GM23248 (cell line): ENCODE data around the gene NGEF. TPM values are rescaled to one million over a fixed set of nuclear protein-coding genes. Genes with fewer than 3 reads are reported as not detected.

ENCODE experiments used
- DNase-seq: peaks from one replicate; pipeline ENCODE4 v3.0.0-alpha.2; 2015
- H2AFZ ChIP-seq: fragments of 200-600 bp; sonication (generic); 2 replicates; pipeline ENCODE4 v1.6.1; 2016; ENCODE audit warnings: antibody characterized with exemption
- H3F3A ChIP-seq: fragments of 200-600 bp; sonication (generic); 2 replicates; pipeline ENCODE4 v1.6.1; 2016; ENCODE audit warnings: mild to moderate bottlenecking, antibody characterized with exemption, mixed run types; ENCODE audit not compliant: insufficient read depth
- H3K27ac ChIP-seq: fragments of 200-600 bp; sonication (generic); 2 replicates; pipeline ENCODE4 v1.5.1; 2016; ENCODE audit warnings: mild to moderate bottlenecking
- H3K27me3 ChIP-seq: fragments of 200-600 bp; sonication (generic); replicated peaks from 2 replicates; pipeline ENCODE4 v1.6.1; 2016; ENCODE audit warnings: mild to moderate bottlenecking; ENCODE audit not compliant: insufficient read depth
- H3K36me3 ChIP-seq: fragments of 200-600 bp; sonication (generic); 2 replicates; pipeline ENCODE4 v1.6.1; 2016; ENCODE audit warnings: low read depth, mild to moderate bottlenecking
- H3K4me1 ChIP-seq: fragments of 200-600 bp; sonication (generic); 2 replicates; pipeline ENCODE4 v1.6.1; 2016; ENCODE audit warnings: mild to moderate bottlenecking; ENCODE audit not compliant: insufficient read depth
- H3K4me2 ChIP-seq: fragments of 200-600 bp; sonication (generic); one replicate; pipeline ENCODE4 v1.6.1; 2016; ENCODE audit warnings: mild to moderate bottlenecking; ENCODE audit not compliant: unreplicated experiment
- H3K4me3 ChIP-seq: fragments of 200-600 bp; sonication (generic); 2 replicates; pipeline ENCODE4 v1.5.1; 2016; ENCODE audit warnings: mild to moderate bottlenecking
- H3K79me2 ChIP-seq: fragments of 200-600 bp; sonication (generic); 2 replicates; pipeline ENCODE4 v1.6.1; 2016; ENCODE audit warnings: mild to moderate bottlenecking; ENCODE audit not compliant: insufficient read depth
- H3K9ac ChIP-seq: fragments of 200-600 bp; sonication (generic); 2 replicates; pipeline ENCODE4 v1.6.1; 2016; ENCODE audit warnings: mild to moderate bottlenecking
- H3K9me2 ChIP-seq: fragments of 200-600 bp; sonication (generic); 2 replicates; pipeline ENCODE4 v1.6.1; 2016; ENCODE audit warnings: mixed run types, mild to moderate bottlenecking, moderate library complexity; ENCODE audit not compliant: insufficient read depth
- H3K9me3 ChIP-seq: fragments of 200-600 bp; sonication (generic); one replicate; pipeline ENCODE4 v1.6.1; 2017; ENCODE audit warnings: low read depth
- H4K20me1 ChIP-seq: fragments of 200-600 bp; sonication (generic); 2 replicates; pipeline ENCODE4 v1.6.0; 2016; ENCODE audit not compliant: insufficient read depth
- EZH2 ChIP-seq: fragments of 200-600 bp; sonication (generic); IDR thresholded peaks from 2 replicates; pipeline ENCODE4 v1.6.1; 2018; ENCODE audit warnings: antibody characterized with exemption, mild to moderate bottlenecking; ENCODE audit not compliant: insufficient read depth, poor library complexity, severe bottlenecking
- EZH2phosphoT487 ChIP-seq: fragments of 200-600 bp; sonication (generic); IDR thresholded peaks from 2 replicates; pipeline ENCODE4 v1.6.1; 2018; ENCODE audit warnings: antibody characterized with exemption, moderate library complexity, mild to moderate bottlenecking, low read depth; ENCODE audit not compliant: insufficient read depth
- WGBS, 2 experiments: methylation state at CpG; one replicate each; pipeline ENCODE4 v1.1.6; 2015 to 2017; ENCODE audit warnings: low lambda C conversion rate in 2 of 2, low coverage in 1 of 2; ENCODE audit errors: missing lambda C conversion rate in 2 of 2; 5-methylcytosine and 5-hydroxymethylcytosine counted together
- in situ Hi-C: fragments of 300-500 bp; cut with MboI; formaldehyde crosslinking; loops from 2 replicates; pipeline ENCODE4 v1.15.0; 2020
- polyA plus RNA-seq: library from polyadenylated mRNA; unstranded; fragments of >200 nt; fragmentation: Nextera tagmentation; extraction: Ambion mirVana; gene quantifications from 2 replicates; pipeline ENCODE4 v1.2.1, GENCODE V29; 2016
- total RNA-seq: library from RNA; depleted of rRNA; stranded (reverse); fragments of >200 nt; shearing (Covaris generic); gene quantifications from 2 replicates; pipeline ENCODE4 v1.2.3, GENCODE V29; 2014; rRNA removed

NGEF gene, protein sequence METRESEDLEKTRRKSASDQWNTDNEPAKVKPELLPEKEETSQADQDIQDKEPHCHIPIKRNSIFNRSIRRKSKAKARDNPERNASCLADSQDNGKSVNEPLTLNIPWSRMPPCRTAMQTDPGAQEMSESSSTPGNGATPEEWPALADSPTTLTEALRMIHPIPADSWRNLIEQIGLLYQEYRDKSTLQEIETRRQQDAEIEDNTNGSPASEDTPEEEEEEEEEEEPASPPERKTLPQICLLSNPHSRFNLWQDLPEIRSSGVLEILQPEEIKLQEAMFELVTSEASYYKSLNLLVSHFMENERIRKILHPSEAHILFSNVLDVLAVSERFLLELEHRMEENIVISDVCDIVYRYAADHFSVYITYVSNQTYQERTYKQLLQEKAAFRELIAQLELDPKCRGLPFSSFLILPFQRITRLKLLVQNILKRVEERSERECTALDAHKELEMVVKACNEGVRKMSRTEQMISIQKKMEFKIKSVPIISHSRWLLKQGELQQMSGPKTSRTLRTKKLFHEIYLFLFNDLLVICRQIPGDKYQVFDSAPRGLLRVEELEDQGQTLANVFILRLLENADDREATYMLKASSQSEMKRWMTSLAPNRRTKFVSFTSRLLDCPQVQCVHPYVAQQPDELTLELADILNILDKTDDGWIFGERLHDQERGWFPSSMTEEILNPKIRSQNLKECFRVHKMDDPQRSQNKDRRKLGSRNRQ
- total RNA-seq, result 0.43 TPM in 1 of 2 replicates, not detected in the other
- polyA plus RNA-seq, result 0.35 TPM in 1 of 2 replicates, not detected in the other

DNA sequence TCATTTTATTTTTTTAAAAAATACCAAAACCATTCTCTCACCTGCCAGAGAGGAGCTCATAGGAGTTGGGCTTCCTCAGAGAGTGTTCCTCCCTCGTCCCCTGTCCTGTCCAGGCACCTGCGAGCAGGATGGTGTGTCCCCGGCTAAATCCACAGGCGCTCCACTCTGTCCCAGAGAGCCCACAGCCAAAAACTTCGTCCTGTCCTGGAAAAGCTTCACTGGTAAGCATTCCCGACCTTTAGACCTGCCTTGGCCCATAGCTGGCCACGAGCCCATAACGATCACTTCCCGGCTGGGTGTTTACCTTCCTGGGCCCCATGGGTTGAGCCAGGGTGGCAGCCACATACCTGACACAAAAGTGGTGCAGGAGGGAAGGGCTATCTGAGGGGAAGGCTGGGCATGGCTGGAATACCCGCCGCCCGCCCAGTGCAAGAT is at the start of gene NGEF:
NGEF (minus strand) TSS at position 230 of the 435 bp plus-strand sequence. CDS start 38,366 bp downstream, outside the sequence.
- Histone ChIP-seq H3K9me3 (no peaks in the 10 kb centered on the region), H2AFZ (no peak within 1 kb of the TSS), H3K4me1 (no peaks in the 10 kb centered on the region), H4K20me1 (no peaks in the 10 kb centered on the region), H3K4me3 (no peak within 1 kb of the TSS), H3F3A (no peaks in the 10 kb centered on the region), H3K27me3 (0 out of 2 replicates have a peak, but pooled peaks cover 5% of the 10 kb centered on the region), H3K9ac (no peak within 1 kb of the TSS), H3K36me3 (no peaks in the 10 kb centered on the region), H3K79me2 (no peaks in the 10 kb centered on the region), H3K27ac (no peak within 1 kb of the TSS), H3K9me2 (no peaks in the 10 kb centered on the region), H3K4me2 (no peak within 1 kb of the TSS)
- 71 to 72% methylated on average over 12 of the region's 12 CpGs for WGBS, 2 experiments
- in situ Hi-C loops, result no loop called here
- TF ChIP-seq EZH2 (no peak), EZH2phosphoT487 (no peak)
- no peak for DNase-seq

DNA sequence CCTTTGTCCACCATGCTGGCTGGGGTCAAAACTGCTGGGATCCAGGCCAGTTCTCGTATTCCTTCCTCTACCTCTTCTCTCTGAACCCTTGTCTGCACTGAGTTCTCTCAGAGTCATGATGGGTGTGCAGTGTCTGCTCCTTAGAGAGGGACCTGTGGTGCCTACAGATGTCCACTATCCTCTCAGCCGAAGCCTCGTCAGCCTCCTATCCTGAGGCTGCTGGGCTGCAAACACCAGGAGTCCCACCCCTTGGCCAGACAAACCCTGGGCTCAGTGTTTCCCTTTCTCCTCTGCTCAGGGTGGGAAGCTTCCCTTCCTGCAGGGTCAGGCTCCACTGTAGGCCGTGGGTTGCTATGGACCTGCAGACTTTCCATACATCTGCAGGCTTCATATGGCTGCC is 49.4 kb upstream of the NGEF start:
- Histone ChIP-seq H2AFZ (no peak overlapping the region), H3K9ac (no peak overlapping the region), H3K27ac (no peak overlapping the region), H3K27me3 (no peaks in the 10 kb centered on the region), H4K20me1 (no peaks in the 10 kb centered on the region), H3K4me3 (no peak overlapping the region), H3K79me2 (no peaks in the 10 kb centered on the region), H3K4me2 (no peak overlapping the region), H3K4me1 (no peaks in the 10 kb centered on the region), H3F3A (peaks cover 2% of the 10 kb centered on the region; the same call in 1 of the 2 replicates), H3K9me3 (no peaks in the 10 kb centered on the region), H3K9me2 (no peaks in the 10 kb centered on the region), H3K36me3 (no peaks in the 10 kb centered on the region)
- WGBS, 2 experiments, result 83 to 85% methylated on average over 4 of the region's 4 CpGs
- no peak for TF ChIP-seq EZH2
- no peak for TF ChIP-seq EZH2phosphoT487
- in situ Hi-C loops, result no loop called here
- no peak for DNase-seq

DNA sequence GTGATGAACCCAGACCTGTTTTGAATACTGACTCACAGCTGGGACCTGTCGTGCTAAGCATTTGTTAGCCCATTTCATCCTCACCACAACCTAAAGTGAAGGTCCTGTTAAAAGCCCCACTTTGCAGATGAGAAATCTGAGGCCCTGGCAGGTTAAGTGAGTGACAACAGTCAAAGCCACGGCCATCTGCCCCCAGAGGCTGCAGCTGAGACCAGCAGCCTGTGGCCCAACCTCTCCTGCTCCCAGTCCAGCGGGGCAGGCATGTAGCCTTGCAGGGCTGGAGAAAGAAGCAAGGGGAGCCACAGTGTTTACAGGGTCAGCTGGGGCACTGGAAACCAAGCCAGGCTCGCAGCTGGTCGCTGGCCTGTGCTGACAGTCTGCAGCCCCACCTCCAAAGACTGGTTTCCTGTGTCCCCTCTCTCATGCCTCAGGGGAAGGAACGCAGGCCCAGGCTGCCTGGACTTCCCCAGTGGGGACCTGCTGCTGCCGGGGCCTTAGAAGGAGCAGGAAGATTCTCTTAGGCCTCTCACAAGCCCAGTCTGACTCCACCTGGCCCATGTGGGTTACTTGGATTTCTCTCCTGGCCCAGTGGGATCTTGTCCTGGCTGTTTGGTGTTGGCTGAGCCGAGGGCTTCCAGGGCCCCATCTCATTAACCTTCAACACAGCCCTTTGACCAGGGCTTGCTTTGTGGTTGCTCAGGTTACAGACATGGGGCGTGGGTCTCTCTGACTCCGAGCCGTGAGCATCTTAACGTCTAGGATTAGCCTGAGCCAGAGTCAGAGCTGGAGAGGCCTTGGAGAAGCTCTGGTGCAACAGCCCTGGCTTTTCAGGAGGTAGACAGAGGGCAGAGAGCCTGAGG is 48.8 kb upstream of the NGEF start:
- no peaks in the 10 kb centered on the region for H3K79me2 ChIP-seq
- H3K4me1 ChIP-seq, result no peaks in the 10 kb centered on the region
- no peak for DNase-seq
- H3K4me3 ChIP-seq, result no peak overlapping the region
- WGBS, 2 experiments, result 82 to 83% methylated on average over 10 to 12 of the region's 12 CpGs
- H4K20me1 ChIP-seq, result no peaks in the 10 kb centered on the region
- no peaks in the 10 kb centered on the region for H3K9me3 ChIP-seq
- no peak overlapping the region for H3K4me2 ChIP-seq
- H3K36me3 ChIP-seq, result no peaks in the 10 kb centered on the region
- in situ Hi-C loops, result no loop called here
- no peak overlapping the region for H3K9ac ChIP-seq
- H3K27ac ChIP-seq, result no peak overlapping the region
- TF ChIP-seq EZH2phosphoT487 (no peak), EZH2 (no peak)
- no peak overlapping the region for H2AFZ ChIP-seq
- no peaks in the 10 kb centered on the region for H3K9me2 ChIP-seq
- no peaks in the 10 kb centered on the region for H3F3A ChIP-seq
- H3K27me3 ChIP-seq, result no peaks in the 10 kb centered on the region

GRCh38 chr2:233060980-233061590 is 48.0 kb upstream of the NGEF start:
- no peaks in the 10 kb centered on the region for H3K4me1 ChIP-seq
- 85 to 86% methylated on average over 8 to 10 of the region's 10 CpGs for WGBS, 2 experiments
- H3K36me3 ChIP-seq, result no peaks in the 10 kb centered on the region
- H3K9me2 ChIP-seq, result no peaks in the 10 kb centered on the region
- in situ Hi-C loops, result no loop called here
- no peak for DNase-seq
- no peaks in the 10 kb centered on the region for H4K20me1 ChIP-seq
- H2AFZ ChIP-seq, result no peak overlapping the region
- H3K27me3 ChIP-seq, result no peaks in the 10 kb centered on the region
- no peaks in the 10 kb centered on the region for H3F3A ChIP-seq
- H3K79me2 ChIP-seq, result no peaks in the 10 kb centered on the region
- H3K9ac ChIP-seq, result no peak overlapping the region
- no peak overlapping the region for H3K27ac ChIP-seq
- no peaks in the 10 kb centered on the region for H3K9me3 ChIP-seq
- no peak overlapping the region for H3K4me2 ChIP-seq
- H3K4me3 ChIP-seq, result no peak overlapping the region
- TF ChIP-seq EZH2 (no peak), EZH2phosphoT487 (no peak)
